A673 (cell line): Measurements from ENCODE around the gene SMIM21.

Experiments used
- EZH2 ChIP-seq: fragments of 200-600 bp; sonication (generic); IDR thresholded peaks from 2 replicates; pipeline ENCODE4 v1.6.1; 2017; ENCODE audit warnings: borderline replicate concordance, low read depth, mild to moderate bottlenecking, mixed read lengths, antibody characterized with exemption, low read length; ENCODE audit not compliant: poor library complexity, severe bottlenecking
- TF ChIP-seq, protein P1 (sequence below): fragments of 300-800, 200-600 bp; sonication (generic); conservative IDR thresholded peaks from 2 replicates; pipeline ENCODE4 v1.5.1; 2017; ENCODE audit warnings: low read depth, mild to moderate bottlenecking, antibody characterized with exemption, low read length, moderate library complexity, mixed read lengths

- TF ChIP-seq, protein P1, sequence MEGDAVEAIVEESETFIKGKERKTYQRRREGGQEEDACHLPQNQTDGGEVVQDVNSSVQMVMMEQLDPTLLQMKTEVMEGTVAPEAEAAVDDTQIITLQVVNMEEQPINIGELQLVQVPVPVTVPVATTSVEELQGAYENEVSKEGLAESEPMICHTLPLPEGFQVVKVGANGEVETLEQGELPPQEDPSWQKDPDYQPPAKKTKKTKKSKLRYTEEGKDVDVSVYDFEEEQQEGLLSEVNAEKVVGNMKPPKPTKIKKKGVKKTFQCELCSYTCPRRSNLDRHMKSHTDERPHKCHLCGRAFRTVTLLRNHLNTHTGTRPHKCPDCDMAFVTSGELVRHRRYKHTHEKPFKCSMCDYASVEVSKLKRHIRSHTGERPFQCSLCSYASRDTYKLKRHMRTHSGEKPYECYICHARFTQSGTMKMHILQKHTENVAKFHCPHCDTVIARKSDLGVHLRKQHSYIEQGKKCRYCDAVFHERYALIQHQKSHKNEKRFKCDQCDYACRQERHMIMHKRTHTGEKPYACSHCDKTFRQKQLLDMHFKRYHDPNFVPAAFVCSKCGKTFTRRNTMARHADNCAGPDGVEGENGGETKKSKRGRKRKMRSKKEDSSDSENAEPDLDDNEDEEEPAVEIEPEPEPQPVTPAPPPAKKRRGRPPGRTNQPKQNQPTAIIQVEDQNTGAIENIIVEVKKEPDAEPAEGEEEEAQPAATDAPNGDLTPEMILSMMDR, result no peak
- no peak for TF ChIP-seq EZH2
These were observed 11.4 kb upstream of the SMIM21 start for GRCh38 chr18:75438891-75439290.
